ENCODE results near the gene USP4. TPM values are rescaled to one million over a fixed set of nuclear protein-coding genes. Genes with fewer than 3 reads are reported as not detected.

The USP4 gene
- total RNA-seq, 1 experiment from 2014 or later, result 31.7 TPM

DNA sequence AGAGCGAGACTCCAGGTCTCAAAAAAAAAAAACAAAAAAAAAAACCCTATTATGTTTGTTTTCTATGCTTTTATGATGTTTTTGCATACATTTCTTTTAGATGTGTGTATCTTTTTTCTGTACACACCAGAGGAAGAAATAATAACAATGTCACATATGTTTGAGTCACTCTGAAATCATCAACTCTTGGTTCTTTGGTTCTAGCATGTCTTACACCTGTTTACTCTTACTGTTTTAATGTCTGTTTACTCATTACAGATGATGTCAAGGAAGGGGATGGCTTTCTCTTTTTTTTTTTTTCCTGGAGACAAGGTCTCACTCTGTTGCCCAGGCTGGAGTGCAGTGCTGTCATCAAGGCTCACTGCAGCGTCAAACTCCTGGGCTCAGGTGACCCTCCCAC is 47.9 kb upstream of the USP4 start:
- no peak overlapping the region for H3K4me3 ChIP-seq (replicated peaks in 1 of 2; ENCODE audit: low read depth in 1 of 2, low read length in 2 of 2)
- DNase-seq (ENCODE audit: low read depth, low spot score) (no peak), ATAC-seq (no peak)
- POLR2A ChIA-PET, result no interaction called here
- H3K27me3 ChIP-seq (ENCODE audit: insufficient read depth, low read length), result no peaks in the 10 kb centered on the region
- no peak overlapping the region for H3K4me2 ChIP-seq (ENCODE audit: low read length)
- peaks cover 39% of the 10 kb centered on the region; the same call in 1 of the 2 replicates for H4K20me1 ChIP-seq (ENCODE audit: insufficient read depth)
- H3K9me3 ChIP-seq (ENCODE audit: control insufficient read depth in 1 of 2, insufficient read depth in 1 of 2, low read depth in 1 of 2, low read length in 2 of 2), result no peaks in the 10 kb centered on the region
- no peaks in the 10 kb centered on the region; a peak in 1 of 4 replicates for H3K36me3 ChIP-seq (ENCODE audit: control insufficient read depth in 1 of 2, insufficient read depth in 2 of 2, low read length in 2 of 2)
- no peaks in the 10 kb centered on the region for H3K9me2 ChIP-seq (ENCODE audit: insufficient read depth)
- no peak overlapping the region for H2AFZ ChIP-seq (ENCODE audit: low read depth, low read length, poor library complexity, severe bottlenecking)
- peaks cover 99% of the 10 kb centered on the region for H3K79me2 ChIP-seq (ENCODE audit: insufficient read depth, low read length)
- intact Hi-C loops (cut with micrococcal nuclease), result no loop called here
- CTCF ChIA-PET, result no interaction called here
- RAD21 ChIA-PET (ENCODE audit: low non-redundant PET in 1 of 2, low total read pairs in 2 of 2, uncharacterized antibody in 2 of 2, unreplicated experiment in 2 of 2), result no interaction called here
- H3K9ac ChIP-seq (ENCODE audit: low read length), result no peak overlapping the region
- BruUV-seq (replicated peaks), result no TSS peak
- H3K27ac ChIP-seq (ENCODE audit: low read depth, low read length), result no peak overlapping the region
- H3K4me1 ChIP-seq (ENCODE audit: control insufficient read depth in 1 of 2, insufficient read depth in 2 of 2, low read length in 2 of 2), result peaks cover 0 to 10% of the 10 kb centered on the region in 2 experiments; a peak in 1 of 4 replicates
- TF ChIP-seq, protein P1, sequence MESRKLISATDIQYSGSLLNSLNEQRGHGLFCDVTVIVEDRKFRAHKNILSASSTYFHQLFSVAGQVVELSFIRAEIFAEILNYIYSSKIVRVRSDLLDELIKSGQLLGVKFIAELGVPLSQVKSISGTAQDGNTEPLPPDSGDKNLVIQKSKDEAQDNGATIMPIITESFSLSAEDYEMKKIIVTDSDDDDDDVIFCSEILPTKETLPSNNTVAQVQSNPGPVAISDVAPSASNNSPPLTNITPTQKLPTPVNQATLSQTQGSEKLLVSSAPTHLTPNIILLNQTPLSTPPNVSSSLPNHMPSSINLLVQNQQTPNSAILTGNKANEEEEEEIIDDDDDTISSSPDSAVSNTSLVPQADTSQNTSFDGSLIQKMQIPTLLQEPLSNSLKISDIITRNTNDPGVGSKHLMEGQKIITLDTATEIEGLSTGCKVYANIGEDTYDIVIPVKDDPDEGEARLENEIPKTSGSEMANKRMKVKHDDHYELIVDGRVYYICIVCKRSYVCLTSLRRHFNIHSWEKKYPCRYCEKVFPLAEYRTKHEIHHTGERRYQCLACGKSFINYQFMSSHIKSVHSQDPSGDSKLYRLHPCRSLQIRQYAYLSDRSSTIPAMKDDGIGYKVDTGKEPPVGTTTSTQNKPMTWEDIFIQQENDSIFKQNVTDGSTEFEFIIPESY (IDR thresholded peaks at IDR 0.05; ENCODE audit: extremely low read depth, insufficient replicate concordance, low read length), result no peak
- TF ChIP-seq POLR2A (IDR thresholded peaks at IDR 0.05; ENCODE audit: borderline replicate concordance, extremely low read depth, insufficient read depth, insufficient read length), result no peak
- no peak for TF ChIP-seq CEBPB (IDR thresholded peaks at IDR 0.05; ENCODE audit: low read depth)
- no peak for TF ChIP-seq SP1 (IDR thresholded peaks at IDR 0.05; ENCODE audit: low read depth)
- TF ChIP-seq, protein P2, sequence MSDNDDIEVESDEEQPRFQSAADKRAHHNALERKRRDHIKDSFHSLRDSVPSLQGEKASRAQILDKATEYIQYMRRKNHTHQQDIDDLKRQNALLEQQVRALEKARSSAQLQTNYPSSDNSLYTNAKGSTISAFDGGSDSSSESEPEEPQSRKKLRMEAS (IDR thresholded peaks at IDR 0.05), result no peak
- TF ChIP-seq ELF1 (IDR thresholded peaks at IDR 0.05; ENCODE audit: borderline replicate concordance, low read depth), result no peak
- TF ChIP-seq, protein P3, sequence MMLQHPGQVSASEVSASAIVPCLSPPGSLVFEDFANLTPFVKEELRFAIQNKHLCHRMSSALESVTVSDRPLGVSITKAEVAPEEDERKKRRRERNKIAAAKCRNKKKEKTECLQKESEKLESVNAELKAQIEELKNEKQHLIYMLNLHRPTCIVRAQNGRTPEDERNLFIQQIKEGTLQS (IDR thresholded peaks at IDR 0.05), result no peak
- no peak for TF ChIP-seq EGR1 (IDR thresholded peaks at IDR 0.05; ENCODE audit: low read depth)
- no peak for TF ChIP-seq FOSL1 (IDR thresholded peaks at IDR 0.05; ENCODE audit: low read depth)
- TF ChIP-seq EZH2phosphoT487 (IDR thresholded peaks at IDR 0.05; ENCODE audit: borderline replicate concordance), result no peak
- TF ChIP-seq POLR2AphosphoS5 (IDR thresholded peaks at IDR 0.05; ENCODE audit: low read depth, low read length), result no peak
- no peak for TF ChIP-seq ZNF274 (IDR thresholded peaks at IDR 0.05; ENCODE audit: low read depth, low read length)
- no peak for TF ChIP-seq SIN3A (IDR thresholded peaks at IDR 0.05; ENCODE audit: low read depth)
- TF ChIP-seq CBX3 (IDR thresholded peaks at IDR 0.05; ENCODE audit: low read depth), result no peak
- TF ChIP-seq SRF (IDR thresholded peaks at IDR 0.05; ENCODE audit: low read depth), result no peak
- no peak for TF ChIP-seq RAD21 (IDR thresholded peaks at IDR 0.05; ENCODE audit: low read depth)
- TF ChIP-seq, protein P4, sequence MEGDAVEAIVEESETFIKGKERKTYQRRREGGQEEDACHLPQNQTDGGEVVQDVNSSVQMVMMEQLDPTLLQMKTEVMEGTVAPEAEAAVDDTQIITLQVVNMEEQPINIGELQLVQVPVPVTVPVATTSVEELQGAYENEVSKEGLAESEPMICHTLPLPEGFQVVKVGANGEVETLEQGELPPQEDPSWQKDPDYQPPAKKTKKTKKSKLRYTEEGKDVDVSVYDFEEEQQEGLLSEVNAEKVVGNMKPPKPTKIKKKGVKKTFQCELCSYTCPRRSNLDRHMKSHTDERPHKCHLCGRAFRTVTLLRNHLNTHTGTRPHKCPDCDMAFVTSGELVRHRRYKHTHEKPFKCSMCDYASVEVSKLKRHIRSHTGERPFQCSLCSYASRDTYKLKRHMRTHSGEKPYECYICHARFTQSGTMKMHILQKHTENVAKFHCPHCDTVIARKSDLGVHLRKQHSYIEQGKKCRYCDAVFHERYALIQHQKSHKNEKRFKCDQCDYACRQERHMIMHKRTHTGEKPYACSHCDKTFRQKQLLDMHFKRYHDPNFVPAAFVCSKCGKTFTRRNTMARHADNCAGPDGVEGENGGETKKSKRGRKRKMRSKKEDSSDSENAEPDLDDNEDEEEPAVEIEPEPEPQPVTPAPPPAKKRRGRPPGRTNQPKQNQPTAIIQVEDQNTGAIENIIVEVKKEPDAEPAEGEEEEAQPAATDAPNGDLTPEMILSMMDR (IDR thresholded peaks at IDR 0.05 in 2 of 3, conservative IDR thresholded peaks at IDR 0.05 in 1 of 3; ENCODE audit: borderline replicate concordance in 1 of 3, insufficient read depth in 1 of 3, low read depth in 2 of 3, low read length in 2 of 3), result no peak
- no peak for TF ChIP-seq ZFX (IDR thresholded peaks at IDR 0.05)
